NCI-H748 (cell line): Measurements from ENCODE around the gene NLRP6.
"Not testable (repeated sequence)": the region's sequence is repeated elsewhere in the genome, so short reads cannot be mapped to it uniquely, and the experiment has no call there.

Experiments used
- DNase-seq: peaks from one replicate; lab custom pipeline; 2025; ENCODE audit not compliant: unreplicated experiment; lab: John Stamatoyannopoulos, UW

Gene NLRP6

DNA sequence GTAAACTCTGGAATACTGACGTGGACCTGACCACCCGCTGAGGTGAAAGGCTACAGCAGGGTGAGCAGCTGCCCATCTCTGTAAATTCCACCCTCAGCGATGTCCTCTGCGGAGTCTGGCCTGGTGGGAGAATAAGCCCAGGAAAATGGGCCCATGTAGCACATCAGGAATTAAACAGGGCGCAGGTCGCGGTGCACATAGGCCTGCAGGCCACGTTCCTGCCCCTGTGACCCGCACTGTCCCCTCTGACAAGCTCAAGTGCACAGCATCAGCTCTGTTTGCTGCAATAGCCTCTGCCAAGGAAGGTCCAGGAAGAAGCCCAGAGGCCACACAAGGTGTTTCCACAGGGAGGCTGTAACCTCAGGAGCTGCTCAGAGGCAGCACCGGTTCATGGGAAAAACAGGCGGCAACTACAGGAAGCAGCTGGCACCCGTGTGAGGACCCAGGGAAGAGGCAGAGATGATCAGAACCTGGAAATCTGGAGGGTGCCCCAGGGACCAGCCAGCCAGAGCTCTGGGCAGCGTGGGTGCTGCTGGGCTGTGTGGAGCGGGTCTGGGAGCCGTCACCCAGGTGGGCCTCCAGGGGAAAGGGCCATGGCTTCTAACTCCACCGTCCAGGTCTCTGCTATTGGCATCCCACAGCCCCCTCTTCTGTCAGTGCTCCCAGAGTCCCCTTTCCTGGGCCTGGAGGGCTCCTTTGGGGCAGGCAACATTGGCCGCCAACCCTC is 28.6 kb downstream of the NLRP6 start:
- no peak for DNase-seq

DNA sequence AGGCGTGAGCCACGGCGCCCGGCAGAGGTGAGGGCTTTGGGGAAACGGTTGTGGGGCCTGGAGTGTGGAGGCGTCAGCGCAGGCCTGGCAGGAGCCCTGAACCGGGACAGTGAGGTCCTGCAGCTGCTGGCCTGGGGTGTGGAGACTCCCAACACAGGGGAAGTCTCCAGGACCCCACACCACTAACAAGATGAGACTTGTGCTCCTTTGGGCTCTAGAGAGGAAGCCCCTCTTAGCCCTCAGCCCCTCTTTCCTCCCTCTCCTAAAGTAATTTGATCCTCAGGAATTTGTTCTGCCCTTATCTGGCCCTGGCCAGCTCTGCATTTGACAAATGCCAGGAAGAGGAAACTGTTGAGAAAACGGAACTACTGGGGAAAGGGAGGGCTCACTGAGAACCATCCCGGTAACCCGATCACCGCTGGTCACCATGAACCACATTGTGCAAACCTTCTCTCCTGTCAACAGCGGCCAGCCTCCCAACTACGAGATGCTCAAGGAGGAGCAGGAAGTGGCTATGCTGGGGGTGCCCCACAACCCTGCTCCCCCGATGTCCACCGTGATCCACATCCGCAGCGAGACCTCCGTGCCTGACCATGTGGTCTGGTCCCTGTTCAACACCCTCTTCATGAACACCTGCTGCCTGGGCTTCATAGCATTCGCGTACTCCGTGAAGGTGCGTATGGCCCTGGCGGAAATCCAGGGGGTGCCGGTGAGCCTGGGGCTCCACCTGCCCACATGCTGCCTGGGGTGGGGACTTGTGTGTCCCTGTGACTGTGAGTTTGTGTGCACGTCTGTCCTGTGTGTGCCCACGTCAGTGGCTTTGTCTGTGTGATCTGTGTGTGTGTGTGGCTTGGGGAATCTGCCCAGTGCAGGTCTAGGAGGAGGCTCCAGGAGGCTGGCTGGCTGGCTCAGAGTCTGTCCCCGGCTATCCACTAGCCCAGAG is 29.8 kb downstream of the NLRP6 start, which contains the start of gene IFITM2:
IFITM2 (plus strand) TSS at position 51 of the 943 bp plus-strand sequence; CDS start at position 428, 377 bp downstream.
- not testable (repeated sequence) for DNase-seq

GRCh38 chr11:308740-309665 is 30.8 kb downstream of the NLRP6 start:
- not testable (repeated sequence) for DNase-seq

- DNase-seq, result not testable (repeated sequence)
These were observed 31.9 kb downstream of the NLRP6 start for GRCh38 chr11:309979-310572.

GRCh38 chr11:311013-311748 is 33.0 kb downstream of the NLRP6 start:
- not testable (repeated sequence) for DNase-seq

DNA sequence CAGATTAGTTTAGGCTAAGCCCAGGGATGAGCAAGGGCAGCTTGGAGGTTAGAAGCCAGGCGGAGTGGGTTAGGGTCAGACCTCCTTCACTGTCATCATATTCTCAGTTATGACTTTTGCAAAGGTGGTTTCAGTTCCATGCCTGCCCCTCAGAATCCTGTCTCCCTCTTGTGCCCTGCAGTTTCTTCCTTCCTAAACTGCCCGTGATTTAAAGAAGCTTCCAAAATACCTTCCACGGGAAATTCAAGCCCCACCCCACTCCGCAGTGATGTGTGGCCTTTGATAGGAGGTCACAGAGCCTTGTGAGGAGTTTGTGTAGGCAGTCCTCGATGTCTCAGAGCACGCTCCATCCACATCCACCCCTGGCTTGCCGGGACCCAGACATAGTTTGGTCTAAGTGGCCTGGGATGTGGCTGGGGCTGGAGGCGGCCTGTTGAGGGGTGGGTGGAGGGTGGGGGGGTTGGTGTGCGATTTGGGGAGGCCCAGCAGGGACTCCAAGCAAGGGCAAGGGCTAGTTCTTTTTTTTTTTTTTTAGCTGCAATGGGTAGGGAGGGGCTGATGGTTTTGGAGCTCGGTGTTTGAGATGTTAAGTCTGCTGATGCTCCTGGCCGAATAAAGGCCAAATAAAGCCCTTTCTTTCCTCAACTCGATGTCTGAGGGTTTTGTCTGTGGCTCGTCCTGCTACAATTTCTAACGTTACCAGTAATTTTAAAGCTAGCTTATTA is 34.0 kb downstream of the NLRP6 start:
- no peak for DNase-seq

- DNase-seq, result no peak
These were observed 35.1 kb downstream of the NLRP6 start for GRCh38 chr11:313304-313786.

DNA sequence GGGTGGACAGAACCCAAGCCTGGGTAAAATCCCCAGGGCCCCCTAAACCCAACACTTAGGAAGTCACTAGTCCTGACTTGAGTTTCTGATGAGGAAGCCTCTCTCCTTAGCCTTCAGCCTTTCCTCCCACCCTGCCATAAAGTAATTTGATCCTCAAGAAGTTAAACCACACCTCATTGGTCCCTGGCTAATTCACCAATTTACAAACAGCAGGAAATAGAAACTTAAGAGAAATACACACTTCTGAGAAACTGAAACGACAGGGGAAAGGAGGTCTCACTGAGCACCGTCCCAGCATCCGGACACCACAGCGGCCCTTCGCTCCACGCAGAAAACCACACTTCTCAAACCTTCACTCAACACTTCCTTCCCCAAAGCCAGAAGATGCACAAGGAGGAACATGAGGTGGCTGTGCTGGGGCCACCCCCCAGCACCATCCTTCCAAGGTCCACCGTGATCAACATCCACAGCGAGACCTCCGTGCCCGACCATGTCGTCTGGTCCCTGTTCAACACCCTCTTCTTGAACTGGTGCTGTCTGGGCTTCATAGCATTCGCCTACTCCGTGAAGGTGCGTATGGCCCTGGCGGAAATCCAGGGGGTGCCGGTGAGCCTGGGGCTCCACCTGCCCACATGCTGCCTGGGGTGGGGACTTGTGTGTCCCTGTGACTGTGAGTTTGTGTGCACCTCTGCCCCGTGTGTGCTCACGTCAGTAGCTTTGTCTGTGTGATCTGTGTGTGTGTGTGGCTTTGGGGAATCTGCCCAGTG is 35.8 kb downstream of the NLRP6 start, which contains the start of gene IFITM1:
IFITM1 (plus strand) TSS at position 254 of the 767 bp plus-strand sequence; CDS start at position 385, 131 bp downstream.
- DNase-seq, result no peak

GRCh38 chr11:314554-314875 is 36.3 kb downstream of the NLRP6 start:
- not testable (repeated sequence) for DNase-seq

DNA sequence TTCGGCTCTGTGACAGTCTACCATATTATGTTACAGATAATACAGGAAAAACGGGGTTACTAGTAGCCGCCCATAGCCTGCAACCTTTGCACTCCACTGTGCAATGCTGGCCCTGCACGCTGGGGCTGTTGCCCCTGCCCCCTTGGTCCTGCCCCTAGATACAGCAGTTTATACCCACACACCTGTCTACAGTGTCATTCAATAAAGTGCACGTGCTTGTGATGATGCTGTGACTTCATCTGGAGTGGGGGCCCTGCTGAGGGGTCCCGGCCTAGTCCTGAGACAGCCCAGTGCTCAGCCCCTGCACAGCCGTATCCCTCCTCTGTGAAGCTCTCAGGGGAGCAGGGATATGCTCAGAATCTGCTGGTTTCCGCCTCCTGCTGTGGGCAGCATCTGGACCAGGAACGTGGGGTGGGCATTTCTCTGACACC is 36.9 kb downstream of the NLRP6 start:
- no peak for DNase-seq

- DNase-seq, result no peak
These were observed 37.3 kb downstream of the NLRP6 start for GRCh38 chr11:315516-315994.

- DNase-seq, result no peak
These were observed 38.0 kb downstream of the NLRP6 start for GRCh38 chr11:316031-316701.

- DNase-seq, result no peak
These were observed 38.7 kb downstream of the NLRP6 start for GRCh38 chr11:316891-317301.

GRCh38 chr11:317668-318404 is 39.6 kb downstream of the NLRP6 start:
- DNase-seq, result not testable (repeated sequence)

DNA sequence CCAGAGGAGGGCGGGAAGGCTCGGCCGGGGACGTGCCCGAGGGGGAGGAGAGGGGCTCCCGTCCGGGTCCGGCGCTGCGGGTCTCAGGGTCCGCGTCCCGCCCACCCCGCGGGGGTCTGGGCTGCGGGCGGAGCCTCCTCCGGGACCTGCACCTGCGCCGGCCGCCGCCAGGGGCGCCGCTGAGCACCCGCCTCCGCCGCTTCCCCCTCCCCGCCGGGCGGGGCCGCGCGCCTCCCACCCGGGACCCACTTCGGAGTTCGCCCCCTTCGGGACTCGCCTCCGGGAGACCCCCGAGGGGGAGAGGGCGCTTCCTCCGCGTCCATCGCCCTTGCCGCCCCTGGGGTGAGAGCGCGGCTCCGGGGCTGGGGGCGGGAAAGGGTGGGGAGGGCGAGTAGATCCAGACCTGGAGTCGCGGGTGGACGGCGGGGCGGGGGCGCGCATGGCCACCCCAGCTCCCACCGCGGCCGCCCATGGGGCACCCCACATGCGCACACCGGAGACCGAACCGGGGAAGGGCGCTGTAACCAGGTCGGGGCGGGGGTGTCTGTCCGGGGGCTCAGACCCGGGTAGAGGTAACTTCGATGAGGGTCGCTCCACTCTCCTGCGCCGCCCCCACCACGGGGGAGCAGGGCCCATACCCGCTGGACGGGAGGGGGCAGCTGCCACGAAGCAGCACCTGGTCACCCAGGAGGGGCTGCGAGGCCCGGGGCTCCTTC is 40.4 kb downstream of the NLRP6 start:
- not testable (repeated sequence) for DNase-seq
